Gastrocnemius medialis (tissue), 4 donors: ENCODE results near the gene NNT. TPM values are rescaled to one million over a fixed set of nuclear protein-coding genes. Genes with fewer than 3 reads are reported as not detected.

Experiments
- ATAC-seq, 2 donors: fragments of 150-250 bp; one replicate each; pipeline ENCODE4 v1.9.1; 2016
- DNase-seq, 2 donors: peaks; one replicate each; pipeline ENCODE4 v3.0.0-alpha.2; 2019
- H3K27ac ChIP-seq, 4 donors: fragments of 200-600 bp; sonication (generic); 1 replicate in 1 of 4; 2 replicates in 3 of 4; pipeline ENCODE4 v1.5.1; 2016 to 2018; ENCODE audit warnings: mild to moderate bottlenecking in 2 of 4, moderate library complexity in 1 of 4
- H3K27me3 ChIP-seq, 3 donors: fragments of 200-600 bp; sonication (generic) in 2 of 3; 1 replicate in 1 of 3; 2 replicates in 2 of 3; pipeline versions ENCODE4 v1.5.1 to v1.6.0; 2016 to 2019; ENCODE audit warnings: mild to moderate bottlenecking in 1 of 3, moderate library complexity in 1 of 3
- H3K36me3 ChIP-seq, 2 donors: fragments of 200-600 bp; sonication (generic) in 1 of 2; one replicate each; pipeline ENCODE4 v1.5.1; 2017 to 2018
- H3K4me1 ChIP-seq, 2 donors: fragments of 200-600 bp; sonication (generic) in 1 of 2; one replicate each; pipeline ENCODE4 v1.5.1; 2016 to 2017; ENCODE audit warnings: mild to moderate bottlenecking in 2 of 2
- H3K4me3 ChIP-seq, 4 donors: fragments of 200-600 bp; sonication (generic) in 3 of 4; 1 replicate in 1 of 4; 2 replicates in 3 of 4; pipeline ENCODE4 v1.5.1; 2016 to 2019; ENCODE audit warnings: mild to moderate bottlenecking in 2 of 4
- H3K9me3 ChIP-seq, 3 donors: fragments of 200-600 bp; sonication (generic) in 2 of 3; 1 replicate in 1 of 3; 2 replicates in 2 of 3; pipeline ENCODE4 v1.5.1; 2016 to 2019
- CTCF ChIP-seq, 5 experiments: fragments of 450-650 bp in 3 of 5; fragments of 200-600 bp in 2 of 5; sonication (generic) in 2 of 5; IDR thresholded peaks in 4 of 5; conservative IDR thresholded peaks in 1 of 5; 1 replicate in 4 of 5; 2 replicates in 1 of 5; pipeline ENCODE4 v1.5.1; 2016 to 2019; ENCODE audit warnings: antibody characterized with exemption in 5 of 5, mild to moderate bottlenecking in 3 of 5, moderate library complexity in 3 of 5
- POLR2A ChIP-seq, 2 donors: fragments of 450-650 bp; IDR thresholded peaks; one replicate each; pipeline ENCODE4 v1.6.1; 2017; ENCODE audit warnings: antibody characterized with exemption in 2 of 2, mild to moderate bottlenecking in 2 of 2, moderate library complexity in 2 of 2
- in situ Hi-C, 4 donors: fragments of 200-750 bp; cut with MboI; loops; one replicate each; pipeline versions ENCODE4 v1.15.0 to v1.8.0; 2017; ENCODE audit warnings: low sequenced_read_pairs in 4 of 4
- intact Hi-C: fragments of 100-400 bp; cut with DNase I; formaldehyde crosslinking; loops from one replicate; pipeline ENCODE4 v1.15.1; 2023; ENCODE audit warnings: low total_unique reads
- total RNA-seq, 4 donors: library from RNA; depleted of rRNA; stranded (reverse); fragments of >200 nt; gene quantifications; one replicate each; pipeline versions ENCODE4 v1.1.0 to v1.2.3, GENCODE V29; 2016

NNT gene
- total RNA-seq, 4 donors from 2014 or later = 90.3 to 149 (median 127) TPM

- DNase-seq (no peak), ATAC-seq (peak in 1 of 2 donors; percentile 29)
- H3K36me3 ChIP-seq = peaks cover 0 to 52% of the 10 kb centered on the region in 2 donors
- peak overlapping the region; percentile 85 to 96 (median 90) for H3K27ac ChIP-seq
- H3K4me3 ChIP-seq = no peak overlapping the region
- peaks cover 64 to 69% of the 10 kb centered on the region in 2 donors for H3K4me1 ChIP-seq
- in situ Hi-C loops (no loop called here), intact Hi-C loops (no loop called here)
- H3K9me3 ChIP-seq = no peaks in the 10 kb centered on the region
- TF ChIP-seq CTCF (IDR thresholded peaks at IDR 0.05 in 4 of 5, conservative IDR thresholded peaks at IDR 0.05 in 1 of 5) = no peak
- no peak for TF ChIP-seq POLR2A (IDR thresholded peaks at IDR 0.05)
- no peaks in the 10 kb centered on the region for H3K27me3 ChIP-seq
Measured at GRCh38 chr5:43609752-43610151, 6.8 kb downstream of the NNT start.

- H3K4me3 ChIP-seq = no peak overlapping the region
- in situ Hi-C loops (no loop called here), intact Hi-C loops (loop anchor here (1.0 kb wide), 1 partner anchor 10 kb away; the partner anchor contains the start of gene NNT)
- peak in 1 of 2 donors; percentile 28 for DNase-seq
- H3K4me1 ChIP-seq = peaks cover 61 to 62% of the 10 kb centered on the region in 2 donors
- peak; percentile 82 to 91 for ATAC-seq
- peak; percentile 44 to 66 for TF ChIP-seq POLR2A (IDR thresholded peaks at IDR 0.05)
- TF ChIP-seq CTCF (IDR thresholded peaks at IDR 0.05 in 4 of 5, conservative IDR thresholded peaks at IDR 0.05 in 1 of 5) = no peak
- peak overlapping the region; percentile 85 to 96 (median 90) for H3K27ac ChIP-seq
- no peaks in the 10 kb centered on the region for H3K27me3 ChIP-seq
- H3K36me3 ChIP-seq = peaks cover 0 to 52% of the 10 kb centered on the region in 2 donors
- no peaks in the 10 kb centered on the region for H3K9me3 ChIP-seq
Measured at GRCh38 chr5:43613370-43613769, 10.4 kb downstream of the NNT start.

- H3K27ac ChIP-seq = peak overlapping the region; percentile 77 to 90 (median 86)
- H3K4me1 ChIP-seq = peaks cover 47 to 73% of the 10 kb centered on the region in 2 donors
- H3K36me3 ChIP-seq = peaks cover 0 to 36% of the 10 kb centered on the region in 2 donors
- no peaks in the 10 kb centered on the region for H3K9me3 ChIP-seq
- no peak for DNase-seq
- no peak for TF ChIP-seq POLR2A (IDR thresholded peaks at IDR 0.05)
- no peak for TF ChIP-seq CTCF (IDR thresholded peaks at IDR 0.05 in 4 of 5, conservative IDR thresholded peaks at IDR 0.05 in 1 of 5)
- no peak overlapping the region for H3K4me3 ChIP-seq
- H3K27me3 ChIP-seq = no peaks in the 10 kb centered on the region
- intact Hi-C loops = no loop called here
- in situ Hi-C loops = no loop called here
- ATAC-seq = no peak
Measured at GRCh38 chr5:43615445-43616184, 12.6 kb downstream of the NNT start.

- no peaks in the 10 kb centered on the region for H3K9me3 ChIP-seq
- H3K36me3 ChIP-seq = peaks cover 0 to 28% of the 10 kb centered on the region in 2 donors
- H3K27ac ChIP-seq = peak overlapping the region; percentile 77 to 90 (median 86)
- no peak for TF ChIP-seq CTCF (IDR thresholded peaks at IDR 0.05 in 4 of 5, conservative IDR thresholded peaks at IDR 0.05 in 1 of 5)
- no peak for TF ChIP-seq POLR2A (IDR thresholded peaks at IDR 0.05)
- peak; percentile 94 to 95 for ATAC-seq
- intact Hi-C loops (no loop called here), in situ Hi-C loops (no loop called here)
- no peaks in the 10 kb centered on the region for H3K27me3 ChIP-seq
- H3K4me3 ChIP-seq = no peak overlapping the region
- DNase-seq = peak; percentile 46 to 56
- peaks cover 42 to 71% of the 10 kb centered on the region in 2 donors for H3K4me1 ChIP-seq
Measured at GRCh38 chr5:43616535-43616934, 13.6 kb downstream of the NNT start.
